Activated CD8-positive, alpha-beta T cell treated with anti-CD3 and anti-CD28 coated beads for 36 hours (primary cell): Measurements from ENCODE around the gene JAK1. TPM values are rescaled to one million over a fixed set of nuclear protein-coding genes. Genes with fewer than 3 reads are reported as not detected.

ENCODE experiments used
- ATAC-seq: fragments of 200-7000 bp; cut with Tn5 transposase; one replicate; pipeline ENCODE4 v1.10.0; 2021; ENCODE audit warnings: mild to moderate bottlenecking, moderate library complexity
- CTCF ChIA-PET: fragments of 350-600 bp; sonication (Branson Sonifier 250); formaldehyde crosslinking; loops from one replicate; lab custom pipeline; 2021; ENCODE audit warnings: antibody characterized with exemption; lab: Charles Lee
- POLR2A ChIA-PET: fragments of 350-600 bp; sonication (Branson Sonifier 250); formaldehyde crosslinking; loops from one replicate; lab custom pipeline; 2021; ENCODE audit warnings: antibody characterized with exemption; lab: Charles Lee
- DNase-seq: peaks from one replicate; pipeline ENCODE4 v3.0.0-alpha.2; 2020
- H3K27ac Mint-ChIP-seq: one replicate; pipeline ENCODE4 v1.8.0; 2021; ENCODE audit warnings: mild to moderate bottlenecking, mixed read lengths
- H3K27me3 Mint-ChIP-seq: one replicate; pipeline ENCODE4 v1.8.0; 2021; ENCODE audit warnings: mixed read lengths
- H3K36me3 Mint-ChIP-seq: one replicate; pipeline ENCODE4 v1.8.0; 2021; ENCODE audit warnings: low read depth, mixed read lengths
- H3K4me1 Mint-ChIP-seq: one replicate; pipeline ENCODE4 v1.8.0; 2021; ENCODE audit warnings: low read depth, mixed read lengths
- H3K4me3 Mint-ChIP-seq: one replicate; pipeline ENCODE4 v1.8.0; 2021; ENCODE audit warnings: mild to moderate bottlenecking, moderate library complexity, mixed read lengths
- H3K9me3 Mint-ChIP-seq: one replicate; pipeline ENCODE4 v1.8.0; 2021; ENCODE audit warnings: mixed read lengths
- intact Hi-C: fragments of 100-400 bp; cut with micrococcal nuclease; formaldehyde crosslinking; loops from one replicate; pipeline ENCODE4 v1.10.0; 2022
- total RNA-seq, 2 experiments: library from RNA; stranded (reverse); gene quantifications; one replicate each; pipeline ENCODE4 v1.2.3, GENCODE V29; 2021
- TF ChIP-seq, protein P1 (sequence below): fragments of 200-600 bp; IDR thresholded peaks from one replicate; pipeline ENCODE4 v1.8.0; 2022; ENCODE audit warnings: antibody characterized with exemption, mild to moderate bottlenecking

Gene JAK1
- total RNA-seq, 2 experiments from 2014 or later, result 96.3 to 108 TPM

DNA sequence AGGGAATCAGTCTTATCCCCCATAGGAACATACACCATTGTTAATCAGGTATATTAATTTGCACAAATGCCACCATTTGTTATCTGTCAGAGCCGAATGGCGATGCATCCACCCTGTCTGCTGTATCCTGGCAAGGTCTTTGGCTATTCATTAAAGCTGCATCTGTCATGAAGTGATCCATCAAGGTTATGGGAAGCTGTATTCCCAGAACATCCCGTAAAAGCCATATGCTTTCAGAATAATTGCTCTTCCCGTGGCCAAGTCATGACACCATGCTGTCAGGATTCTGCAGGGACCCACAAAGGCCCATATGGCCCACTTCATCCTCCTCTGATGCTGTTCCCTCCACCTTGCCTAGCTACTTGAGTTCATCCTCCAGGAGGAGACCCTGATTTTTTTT, 117.5 kb downstream of the JAK1 start:
- ATAC-seq, result no peak
- no peak for DNase-seq
- ChIA-PET CTCF (interaction anchor here (1.0 kb wide), 1 partner anchor 15 kb away, joined by 3 read pairs; no protein-coding TSS in a partner anchor), POLR2A (interaction anchor here (0.6 kb wide), 1 partner anchor 1200 kb away, joined by 4 read pairs; no protein-coding TSS in a partner anchor)
- Mint-ChIP-seq H3K27ac (no peak overlapping the region), H3K4me1 (no peaks in the 10 kb centered on the region), H3K27me3 (no peaks in the 10 kb centered on the region), H3K4me3 (no peak overlapping the region), H3K36me3 (peaks cover 16% of the 10 kb centered on the region), H3K9me3 (no peaks in the 10 kb centered on the region)
- TF ChIP-seq, protein P1, sequence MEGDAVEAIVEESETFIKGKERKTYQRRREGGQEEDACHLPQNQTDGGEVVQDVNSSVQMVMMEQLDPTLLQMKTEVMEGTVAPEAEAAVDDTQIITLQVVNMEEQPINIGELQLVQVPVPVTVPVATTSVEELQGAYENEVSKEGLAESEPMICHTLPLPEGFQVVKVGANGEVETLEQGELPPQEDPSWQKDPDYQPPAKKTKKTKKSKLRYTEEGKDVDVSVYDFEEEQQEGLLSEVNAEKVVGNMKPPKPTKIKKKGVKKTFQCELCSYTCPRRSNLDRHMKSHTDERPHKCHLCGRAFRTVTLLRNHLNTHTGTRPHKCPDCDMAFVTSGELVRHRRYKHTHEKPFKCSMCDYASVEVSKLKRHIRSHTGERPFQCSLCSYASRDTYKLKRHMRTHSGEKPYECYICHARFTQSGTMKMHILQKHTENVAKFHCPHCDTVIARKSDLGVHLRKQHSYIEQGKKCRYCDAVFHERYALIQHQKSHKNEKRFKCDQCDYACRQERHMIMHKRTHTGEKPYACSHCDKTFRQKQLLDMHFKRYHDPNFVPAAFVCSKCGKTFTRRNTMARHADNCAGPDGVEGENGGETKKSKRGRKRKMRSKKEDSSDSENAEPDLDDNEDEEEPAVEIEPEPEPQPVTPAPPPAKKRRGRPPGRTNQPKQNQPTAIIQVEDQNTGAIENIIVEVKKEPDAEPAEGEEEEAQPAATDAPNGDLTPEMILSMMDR, result no peak
- intact Hi-C loops, result no loop called here

DNA sequence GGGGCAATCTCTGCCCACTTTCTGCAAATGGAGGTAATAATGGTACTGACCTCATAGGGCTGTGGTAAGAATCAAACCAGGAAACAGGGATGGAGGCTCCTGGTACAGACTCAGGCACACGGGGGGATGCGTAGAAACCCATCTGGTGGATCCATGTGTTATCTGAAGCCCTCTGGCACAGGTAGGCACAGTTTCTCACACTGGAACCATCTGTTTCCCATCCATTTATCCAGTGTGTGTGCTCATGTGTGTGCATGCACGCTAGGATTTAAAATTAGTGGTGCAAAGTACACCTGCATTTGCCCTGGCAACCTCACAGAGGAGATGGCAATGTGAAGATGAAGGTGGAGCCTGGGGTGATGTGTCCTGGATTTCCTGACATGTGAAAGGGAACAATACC, 118.2 kb downstream of the JAK1 start:
- intact Hi-C loops, result no loop called here
- no peak for DNase-seq
- Mint-ChIP-seq H3K36me3 (peaks cover 18% of the 10 kb centered on the region), H3K4me3 (no peak overlapping the region), H3K4me1 (no peaks in the 10 kb centered on the region), H3K9me3 (no peaks in the 10 kb centered on the region), H3K27me3 (no peaks in the 10 kb centered on the region), H3K27ac (no peak overlapping the region)
- TF ChIP-seq, protein P1, result no peak
- ChIA-PET CTCF (no interaction called here), POLR2A (no interaction called here)
- no peak for ATAC-seq

DNA sequence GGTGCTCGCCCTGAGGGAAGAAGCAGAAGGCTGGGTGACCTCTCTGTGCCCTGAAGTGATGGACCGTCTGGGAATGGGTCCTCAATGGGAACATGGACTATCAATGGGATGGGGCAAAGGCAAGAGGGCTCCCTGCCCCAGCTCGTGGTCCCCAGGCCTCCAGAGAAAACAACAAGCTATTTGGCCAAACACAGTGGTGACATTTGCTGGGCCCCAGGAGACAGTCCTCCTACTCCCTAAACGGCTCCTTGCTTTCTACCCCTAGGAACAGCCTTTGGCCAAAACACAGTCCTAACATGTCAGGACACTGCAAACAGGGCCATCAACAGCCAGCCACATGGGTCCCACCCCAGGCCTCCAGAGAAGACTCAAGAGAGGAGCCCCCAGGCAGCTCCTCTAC, 118.7 kb downstream of the JAK1 start:
- intact Hi-C loops, result no loop called here
- DNase-seq, result no peak
- Mint-ChIP-seq H3K4me3 (no peak overlapping the region), H3K4me1 (no peaks in the 10 kb centered on the region), H3K27ac (no peak overlapping the region), H3K9me3 (no peaks in the 10 kb centered on the region), H3K27me3 (no peaks in the 10 kb centered on the region), H3K36me3 (peaks cover 17% of the 10 kb centered on the region)
- CTCF ChIA-PET, result no interaction called here
- TF ChIP-seq, protein P1, result no peak
- ATAC-seq, result no peak
- POLR2A ChIA-PET, result no interaction called here

DNA sequence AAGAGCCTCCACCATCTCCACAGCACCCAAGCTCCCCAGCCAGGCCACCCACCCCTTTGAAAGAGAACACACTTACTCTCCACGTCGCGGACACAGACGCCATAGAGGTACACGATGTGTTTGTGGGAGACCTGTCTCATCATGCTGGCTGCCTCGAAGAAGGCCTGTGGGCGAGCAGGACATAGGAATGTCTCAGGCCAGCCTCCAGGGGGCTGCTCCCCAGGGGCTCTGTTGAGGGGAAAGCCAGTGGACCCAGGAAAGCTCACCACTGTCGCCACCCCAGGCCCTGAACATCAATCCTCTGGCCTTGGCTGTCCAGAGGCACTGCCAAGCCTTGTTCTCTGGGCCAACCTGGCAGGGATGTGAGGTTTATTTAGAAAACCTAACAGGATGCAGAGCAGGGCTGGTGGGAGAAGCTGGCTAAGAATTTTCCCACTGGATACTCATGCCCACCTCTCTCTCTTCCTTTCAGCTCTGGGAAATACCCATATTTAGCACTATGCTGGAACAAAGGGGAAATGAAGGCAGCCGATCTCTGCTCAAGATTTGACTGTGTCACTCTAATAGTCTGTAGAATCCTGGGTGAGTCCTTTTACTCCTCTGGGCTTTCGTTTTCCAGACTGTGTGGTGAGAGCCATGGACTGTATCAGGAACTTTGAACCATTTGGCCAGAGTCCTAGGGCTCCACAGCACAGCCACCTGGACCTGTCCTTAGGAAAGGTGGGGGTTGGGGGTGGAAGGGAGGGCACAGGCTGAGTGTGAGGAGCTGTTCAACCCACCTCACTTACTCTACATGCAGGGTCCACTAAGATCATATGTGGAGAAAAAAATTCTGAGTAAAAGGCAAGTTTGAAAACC, 119.5 kb downstream of the JAK1 start:
- no peak for DNase-seq
- H3K36me3 Mint-ChIP-seq, result peaks cover 16% of the 10 kb centered on the region
- H3K9me3 Mint-ChIP-seq, result no peaks in the 10 kb centered on the region
- POLR2A ChIA-PET, result interaction anchor here (1.4 kb wide), 1 partner anchor 13 kb away, joined by 4 read pairs; no protein-coding TSS in a partner anchor
- H3K4me1 Mint-ChIP-seq, result no peaks in the 10 kb centered on the region
- TF ChIP-seq, protein P1, result no peak
- H3K27ac Mint-ChIP-seq, result peak overlapping the region; percentile 12
- CTCF ChIA-PET, result no interaction called here
- ATAC-seq, result no peak
- H3K27me3 Mint-ChIP-seq, result no peaks in the 10 kb centered on the region
- H3K4me3 Mint-ChIP-seq, result no peak overlapping the region
- intact Hi-C loops, result no loop called here

DNA sequence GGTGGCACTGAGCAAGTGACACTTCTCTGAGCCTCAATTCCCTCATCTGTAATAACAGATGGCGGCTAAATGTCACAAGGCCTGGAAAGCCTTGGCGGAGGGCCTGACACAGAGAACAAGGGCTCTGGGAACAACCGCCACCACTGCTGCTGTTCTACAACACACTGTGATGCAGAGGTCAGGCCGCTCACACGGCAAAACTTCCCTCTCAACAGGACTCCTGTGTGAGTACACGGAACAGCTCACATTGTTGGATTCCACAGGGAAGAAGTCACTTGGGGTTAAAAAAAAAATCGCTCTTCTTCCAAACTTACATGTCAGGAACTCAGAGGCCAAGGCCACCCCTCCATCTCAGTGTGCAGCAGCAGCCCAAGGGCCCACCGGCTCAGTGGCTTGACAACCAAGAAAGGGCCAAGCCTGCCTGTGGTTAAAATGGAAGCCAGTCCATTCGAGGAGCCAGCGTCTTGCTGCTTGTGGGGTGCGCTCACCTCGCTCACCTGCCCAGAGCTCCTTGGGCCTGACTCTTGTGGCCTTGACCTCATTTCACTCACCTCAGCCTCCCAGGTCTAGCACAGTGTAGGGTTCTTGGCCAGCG, 120.4 kb downstream of the JAK1 start:
- no peaks in the 10 kb centered on the region for H3K9me3 Mint-ChIP-seq
- POLR2A ChIA-PET, result interaction anchor here (1.4 kb wide), 1 partner anchor 14 kb away, joined by 4 read pairs; no protein-coding TSS in a partner anchor
- H3K27ac Mint-ChIP-seq, result peak overlapping the region; percentile 12
- TF ChIP-seq, protein P1, result no peak
- intact Hi-C loops, result no loop called here
- ATAC-seq (no peak), DNase-seq (no peak)
- H3K4me1 Mint-ChIP-seq, result no peaks in the 10 kb centered on the region
- CTCF ChIA-PET, result no interaction called here
- H3K4me3 Mint-ChIP-seq, result no peak overlapping the region
- no peaks in the 10 kb centered on the region for H3K27me3 Mint-ChIP-seq
- H3K36me3 Mint-ChIP-seq, result peaks cover 19% of the 10 kb centered on the region
